Measurements from ENCODE around the gene NDN.
A peak's percentile ranks its signal among the peaks of the same experiment; 100 is the strongest.
"Not testable (repeated sequence)": the region's sequence is repeated elsewhere in the genome, so short reads cannot be mapped to it uniquely, and the experiment has no call there.

NDN gene, protein sequence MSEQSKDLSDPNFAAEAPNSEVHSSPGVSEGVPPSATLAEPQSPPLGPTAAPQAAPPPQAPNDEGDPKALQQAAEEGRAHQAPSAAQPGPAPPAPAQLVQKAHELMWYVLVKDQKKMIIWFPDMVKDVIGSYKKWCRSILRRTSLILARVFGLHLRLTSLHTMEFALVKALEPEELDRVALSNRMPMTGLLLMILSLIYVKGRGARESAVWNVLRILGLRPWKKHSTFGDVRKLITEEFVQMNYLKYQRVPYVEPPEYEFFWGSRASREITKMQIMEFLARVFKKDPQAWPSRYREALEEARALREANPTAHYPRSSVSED

DNA sequence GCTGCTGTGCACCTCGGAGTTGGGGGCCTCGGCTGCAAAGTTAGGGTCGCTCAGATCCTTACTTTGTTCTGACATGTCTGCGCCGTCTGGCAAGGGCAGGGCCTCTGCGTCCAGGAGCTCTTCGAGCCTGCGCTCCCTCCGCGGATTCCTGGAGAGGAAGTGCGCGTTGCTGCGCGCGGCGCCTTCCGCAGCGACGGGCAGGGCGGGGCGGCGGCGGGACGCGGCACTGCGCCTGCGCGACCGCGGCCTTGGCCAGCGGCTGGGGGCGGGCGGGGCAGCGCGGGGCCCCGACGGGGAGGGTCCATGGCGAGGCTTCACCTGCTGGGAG, at the start of gene NDN:
Gene NDN (minus strand): TSS at position 163 of the 328 bp plus-strand sequence. CDS start 88 bp downstream, at position 75.
- DNase-seq: peak; percentile 70

DNA sequence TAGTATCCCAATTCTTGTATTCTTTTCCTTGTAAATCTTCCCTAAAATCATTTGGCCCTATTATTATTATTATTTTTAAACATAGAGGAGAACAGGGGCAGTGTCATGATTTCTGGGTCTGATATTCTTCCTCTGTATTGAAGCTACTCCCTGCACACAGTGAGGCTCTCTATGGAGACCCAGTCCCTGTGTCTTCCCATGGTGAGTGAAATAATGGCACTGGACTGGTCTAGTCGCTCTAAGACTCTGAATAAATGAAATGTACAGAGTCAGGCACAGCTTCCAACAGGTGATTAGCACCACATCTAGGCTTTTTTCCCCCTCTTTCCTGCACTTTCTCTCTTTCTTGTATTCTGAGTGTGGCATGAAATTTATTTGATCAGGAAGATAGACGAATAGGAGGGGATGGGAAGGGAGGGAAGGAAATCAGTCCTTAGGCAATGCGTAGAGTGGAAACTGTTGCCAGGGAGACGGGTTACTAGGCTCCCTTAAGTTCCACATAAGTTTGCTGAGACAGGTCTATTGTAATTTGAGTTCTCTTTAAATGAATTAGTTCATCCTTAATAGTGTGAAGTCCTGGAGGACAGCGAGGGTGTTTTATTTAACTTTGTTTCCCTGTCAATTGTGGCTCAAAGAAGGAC, 49.0 kb upstream of the NDN start:
- DNase-seq: no peak

DNA sequence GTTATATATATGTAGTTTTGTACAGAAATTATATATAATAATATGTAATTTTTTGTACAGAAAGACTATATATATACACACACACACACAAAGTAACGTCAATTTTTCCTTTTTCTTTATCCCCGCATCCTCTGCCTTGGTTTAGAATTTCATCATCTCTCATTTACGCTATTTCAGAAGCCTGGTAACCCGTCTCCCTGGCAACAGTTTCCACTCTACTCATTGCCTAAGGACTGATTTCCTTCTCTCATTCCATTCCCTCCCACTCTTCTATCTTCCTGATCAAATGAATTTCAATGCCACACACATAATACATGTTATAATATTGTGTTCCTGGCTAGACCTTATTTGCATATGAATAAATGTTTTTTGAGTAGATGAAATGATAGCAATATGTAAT, 47.8 kb upstream of the NDN start:
- no peak for DNase-seq

DNA sequence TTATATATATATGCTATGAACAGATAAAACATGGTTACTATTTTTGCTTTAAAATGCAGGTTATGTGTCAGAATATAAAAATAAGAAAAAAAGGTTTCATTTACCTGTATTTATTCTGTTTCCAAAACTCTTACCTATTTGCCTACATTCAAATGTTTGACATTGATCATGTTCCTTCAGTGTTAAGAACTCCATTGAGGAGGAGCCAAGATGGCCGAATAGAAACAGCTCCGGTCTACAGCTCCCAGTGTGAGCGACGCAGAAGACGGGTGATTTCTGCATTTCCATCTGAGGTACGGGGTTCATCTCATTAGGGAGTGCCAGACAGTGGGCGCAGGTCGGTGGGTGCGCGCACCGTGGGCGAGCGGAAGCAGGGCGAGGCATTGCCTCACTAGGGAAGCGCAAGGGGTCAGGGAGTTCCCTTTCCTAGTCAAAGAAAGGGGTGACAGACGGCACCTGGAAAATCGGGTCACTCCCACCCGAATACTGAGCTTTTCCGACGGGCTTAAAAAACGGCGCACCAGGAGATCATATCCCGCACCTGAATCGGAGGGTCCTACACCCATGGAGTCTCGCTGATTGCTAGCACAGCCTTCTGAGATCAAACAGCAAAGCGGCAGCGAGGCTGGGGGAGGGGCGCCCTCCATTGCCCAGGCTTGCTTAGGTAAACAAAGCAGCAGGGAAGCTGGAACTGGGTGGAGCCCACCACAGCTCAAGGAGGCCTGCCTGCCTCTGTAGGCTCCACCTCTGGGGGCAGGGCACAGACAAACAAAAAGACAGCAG, 27.0 kb upstream of the NDN start:
- not testable (repeated sequence) for DNase-seq

DNA sequence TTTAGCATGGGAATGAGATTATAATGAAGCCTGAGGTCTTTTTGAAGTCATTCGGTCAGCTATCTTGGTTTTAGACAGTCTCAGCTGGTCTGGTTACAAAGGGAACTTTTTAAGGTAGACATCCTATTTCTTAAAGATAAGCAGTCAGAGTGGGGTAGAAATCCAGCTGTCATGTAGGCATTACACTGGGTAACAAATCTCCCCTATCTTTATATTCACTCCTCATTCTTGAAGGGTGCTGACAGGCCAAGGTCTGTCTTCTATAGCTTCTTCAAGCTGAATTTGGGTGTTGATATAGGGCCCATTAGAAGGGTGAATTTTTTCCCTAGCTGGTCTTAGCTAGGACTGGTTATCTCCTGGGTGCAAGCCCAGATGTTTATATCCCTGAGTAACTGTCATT, 21.2 kb upstream of the NDN start:
- no peak for DNase-seq

DNA sequence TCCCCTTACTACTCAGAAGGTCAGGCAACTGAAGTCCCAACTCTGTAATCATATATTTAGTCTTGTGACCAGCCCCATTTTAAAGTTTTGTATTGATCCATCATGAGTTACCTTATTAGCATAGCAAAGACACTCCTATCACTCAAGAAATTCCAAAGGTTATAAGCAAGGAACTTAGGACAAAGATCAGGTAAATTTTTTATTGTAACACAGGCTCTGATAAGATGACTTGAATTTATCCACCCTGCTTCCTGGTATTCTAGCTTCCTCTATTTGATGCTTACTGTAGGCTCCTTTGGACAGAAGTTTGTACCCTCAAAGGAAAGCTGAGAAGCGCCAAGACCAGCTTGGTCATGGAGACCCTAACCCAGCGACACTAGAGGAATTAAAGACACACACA, 8.2 kb upstream of the NDN start:
- DNase-seq: no peak

DNA sequence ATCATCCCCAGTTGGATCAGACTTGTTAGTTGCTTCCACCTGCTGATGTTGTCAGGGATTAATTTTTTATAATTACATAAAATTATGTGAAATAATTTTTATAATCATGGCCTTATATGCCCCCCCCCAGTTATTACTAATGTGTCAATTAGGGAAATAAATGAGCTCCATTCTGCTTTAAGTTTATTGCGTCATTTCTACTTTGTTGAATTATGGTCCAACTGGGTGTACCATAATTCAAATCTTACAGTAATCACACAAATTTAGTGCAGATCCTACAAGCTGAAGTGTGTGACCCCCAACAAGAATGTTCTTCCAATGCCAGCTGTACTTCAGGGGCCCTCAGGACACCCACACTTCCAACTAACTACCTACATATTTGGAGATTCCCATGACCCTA, 7.5 kb upstream of the NDN start:
- no peak for DNase-seq

DNA sequence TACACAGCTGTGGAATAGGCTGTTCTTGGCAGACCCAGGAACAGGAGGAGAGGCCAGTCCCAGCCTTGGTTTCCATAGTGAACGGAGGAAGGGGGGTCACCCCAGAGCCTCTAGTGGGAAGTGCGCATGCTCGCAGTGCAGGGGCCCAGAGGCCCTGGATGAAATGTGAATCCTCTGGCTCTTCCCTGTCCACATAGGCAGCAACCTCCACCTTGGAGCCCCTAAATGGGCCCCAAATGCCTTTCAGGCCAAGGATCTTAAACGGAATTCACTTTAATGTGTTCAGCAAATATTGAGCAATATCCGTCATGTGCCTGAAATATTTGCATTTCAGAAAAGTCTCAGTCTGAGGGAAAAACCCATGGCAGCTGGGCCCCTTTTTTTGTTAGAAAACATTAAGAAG, 3.3 kb upstream of the NDN start:
- peak; percentile 88 for DNase-seq

DNA sequence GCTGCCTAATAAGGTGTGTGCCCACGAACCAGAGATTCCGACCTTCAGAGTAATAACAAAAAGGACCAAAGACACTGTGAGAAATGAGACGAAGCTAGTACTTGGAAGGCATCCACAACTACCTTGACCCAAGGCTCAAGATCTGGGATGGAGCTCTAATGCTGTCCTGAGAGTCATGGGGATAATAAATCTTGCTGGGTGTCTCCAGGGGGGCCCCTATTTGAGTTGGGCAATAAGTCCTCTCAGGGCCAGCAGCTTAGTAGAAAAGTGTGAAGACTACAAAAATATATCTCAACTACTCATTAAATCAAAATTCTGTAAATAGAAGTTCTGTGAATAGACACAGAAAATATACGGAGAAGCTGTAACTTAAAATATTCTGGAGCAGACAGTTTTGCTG, 2.9 kb upstream of the NDN start:
- no peak for DNase-seq

DNA sequence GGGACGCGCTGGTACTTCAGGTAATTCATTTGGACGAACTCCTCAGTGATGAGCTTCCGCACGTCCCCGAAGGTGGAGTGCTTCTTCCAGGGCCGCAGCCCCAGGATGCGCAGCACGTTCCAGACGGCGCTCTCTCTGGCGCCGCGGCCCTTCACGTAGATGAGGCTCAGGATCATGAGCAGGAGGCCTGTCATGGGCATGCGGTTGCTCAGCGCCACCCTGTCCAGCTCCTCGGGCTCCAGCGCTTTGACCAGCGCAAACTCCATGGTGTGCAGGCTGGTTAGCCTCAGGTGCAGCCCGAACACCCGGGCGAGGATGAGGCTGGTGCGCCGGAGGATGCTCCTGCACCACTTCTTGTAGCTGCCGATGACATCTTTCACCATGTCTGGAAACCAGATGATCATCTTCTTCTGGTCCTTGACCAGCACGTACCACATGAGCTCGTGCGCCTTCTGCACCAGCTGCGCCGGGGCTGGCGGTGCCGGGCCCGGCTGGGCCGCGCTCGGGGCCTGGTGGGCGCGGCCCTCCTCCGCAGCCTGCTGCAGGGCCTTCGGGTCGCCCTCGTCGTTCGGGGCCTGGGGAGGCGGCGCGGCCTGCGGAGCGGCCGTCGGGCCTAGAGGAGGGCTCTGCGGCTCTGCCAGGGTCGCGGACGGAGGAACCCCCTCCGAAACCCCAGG, 501 bp downstream of the NDN start:
- no peak for DNase-seq

DNA sequence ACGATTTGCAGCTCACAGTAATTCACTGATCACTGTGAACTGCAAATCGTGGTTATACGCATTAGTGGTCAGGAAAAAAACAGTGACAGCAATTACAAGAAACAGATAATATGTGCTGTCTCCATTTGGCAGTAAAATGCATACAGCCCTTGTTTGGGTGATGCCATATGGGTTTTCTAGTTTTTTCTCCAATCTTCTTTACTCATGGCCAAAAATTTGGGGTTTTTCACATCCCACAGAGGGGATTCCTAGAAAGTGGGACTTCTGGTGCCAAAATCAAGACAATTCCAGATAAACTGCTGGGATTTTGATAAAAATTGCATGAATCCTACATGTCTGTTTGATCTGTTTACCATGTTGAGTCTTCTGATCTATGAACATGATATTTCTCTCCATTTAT, 15.6 kb downstream of the NDN start:
- no peak for DNase-seq

DNA sequence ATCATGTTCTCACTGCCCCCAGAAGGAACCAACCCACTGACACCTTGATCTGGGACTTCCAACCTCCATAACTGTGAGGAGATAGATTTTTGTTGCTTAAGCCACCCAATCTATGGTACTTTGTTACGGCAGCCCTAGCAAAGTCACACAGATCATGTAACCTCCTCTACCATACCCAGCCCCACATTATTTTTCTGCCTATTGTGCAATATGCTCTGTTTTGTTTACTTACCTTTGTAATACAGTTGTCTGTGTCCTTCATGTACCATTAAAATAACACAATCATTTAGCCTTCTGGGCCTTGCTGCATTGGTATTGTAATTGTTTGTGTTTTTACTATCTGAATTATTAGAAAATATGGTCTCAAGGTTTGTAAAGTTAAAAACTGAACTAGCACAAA, 16.1 kb downstream of the NDN start:
- no peak for DNase-seq

DNA sequence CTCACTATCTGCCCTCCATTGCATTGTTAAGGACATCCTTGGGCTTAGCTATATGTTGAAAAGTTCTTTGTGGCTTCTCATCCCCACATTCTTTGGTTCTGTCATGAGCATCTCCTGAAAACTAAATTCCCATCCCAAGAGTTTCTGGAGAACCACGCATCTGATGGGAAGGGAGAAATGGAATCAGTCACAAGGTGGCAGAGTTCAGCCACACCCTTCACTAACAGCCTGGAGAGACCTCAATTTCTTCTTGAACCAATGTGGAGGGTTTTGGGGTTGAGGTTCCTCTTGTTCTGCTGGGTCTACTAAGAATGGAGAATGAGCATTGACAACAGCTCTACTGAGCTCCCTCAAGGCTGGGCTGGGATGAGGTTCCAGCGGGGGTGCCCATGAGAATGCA, 23.9 kb downstream of the NDN start:
- DNase-seq: no peak

DNA sequence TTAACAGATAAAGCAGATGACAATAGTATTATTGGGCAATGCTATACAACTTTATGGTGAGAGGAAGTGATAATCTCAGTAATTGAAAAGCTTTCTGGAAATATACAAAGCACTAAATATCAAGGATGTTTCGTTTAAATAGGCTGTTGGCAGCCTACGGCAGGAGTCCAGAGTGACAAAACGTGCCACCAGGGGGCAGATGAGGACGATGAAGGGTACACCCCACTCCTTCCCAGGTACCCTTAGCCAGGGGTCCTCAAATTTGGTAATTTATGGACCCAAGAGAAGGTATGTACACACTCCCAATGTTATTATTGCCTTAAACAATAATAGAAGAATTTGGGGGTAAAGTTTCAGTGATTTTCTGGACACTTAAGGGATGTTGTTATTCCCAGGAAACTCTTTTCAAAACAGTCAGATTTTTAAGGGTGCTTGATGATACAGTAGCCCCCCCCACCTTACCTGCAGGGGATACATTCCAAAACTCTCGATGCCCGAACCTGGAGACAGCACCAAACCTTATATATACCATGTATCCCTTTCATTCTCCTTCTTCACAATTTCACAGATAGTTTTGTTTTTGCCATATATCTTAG, 38.1 kb downstream of the NDN start:
- peak; percentile 59 for DNase-seq

DNA sequence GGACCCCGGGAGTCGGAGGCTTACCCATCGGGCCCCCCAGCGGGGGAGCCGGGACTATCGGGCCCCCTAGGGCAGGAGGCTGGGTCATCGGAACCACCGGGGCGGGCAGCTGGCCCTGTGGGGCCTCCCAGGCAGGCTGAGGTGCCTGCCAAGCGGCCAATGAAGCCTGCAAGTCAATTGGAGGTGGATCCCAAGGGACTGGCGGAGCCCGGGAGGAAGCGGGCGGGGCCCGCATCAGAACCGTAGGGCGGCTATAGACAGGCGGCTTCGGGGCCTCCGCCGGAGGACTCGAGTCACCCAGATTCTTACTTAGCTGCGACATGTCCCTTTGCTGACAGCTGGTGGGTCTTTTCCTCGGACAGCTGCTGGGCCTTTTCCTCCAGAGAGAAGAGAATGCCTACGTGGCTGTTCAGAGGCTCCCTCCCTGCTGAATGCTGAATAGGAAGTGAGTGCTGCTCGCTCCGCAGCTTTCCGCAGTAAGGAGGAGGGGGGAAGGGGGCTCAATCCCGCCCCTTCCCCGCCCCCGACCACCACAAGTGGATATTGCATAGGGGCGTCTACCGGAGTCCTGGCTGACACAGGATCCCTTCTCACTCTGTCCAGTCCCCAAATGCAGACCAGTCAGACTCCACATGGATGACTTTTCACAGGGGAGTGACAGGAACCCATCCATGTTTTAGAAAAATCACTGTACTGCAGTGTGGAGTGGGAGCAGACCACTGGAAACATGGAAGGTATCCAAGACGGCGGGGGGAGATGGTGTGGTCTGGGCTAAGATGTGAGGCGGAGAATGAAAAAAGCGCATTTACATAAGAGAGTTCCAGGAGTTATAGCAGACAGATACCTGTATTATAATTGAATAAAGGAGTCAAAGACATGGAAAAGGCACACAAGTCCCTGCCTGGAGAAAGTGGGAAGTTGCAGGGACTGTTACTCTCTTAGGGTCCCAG, 39.4 kb downstream of the NDN start, which contains the start of gene MAGEL2:
Gene MAGEL2 (minus strand): TSS at position 447 of the 950 bp plus-strand sequence. CDS start 125 bp downstream, at position 322.
- peak; percentile 82 for DNase-seq

DNA sequence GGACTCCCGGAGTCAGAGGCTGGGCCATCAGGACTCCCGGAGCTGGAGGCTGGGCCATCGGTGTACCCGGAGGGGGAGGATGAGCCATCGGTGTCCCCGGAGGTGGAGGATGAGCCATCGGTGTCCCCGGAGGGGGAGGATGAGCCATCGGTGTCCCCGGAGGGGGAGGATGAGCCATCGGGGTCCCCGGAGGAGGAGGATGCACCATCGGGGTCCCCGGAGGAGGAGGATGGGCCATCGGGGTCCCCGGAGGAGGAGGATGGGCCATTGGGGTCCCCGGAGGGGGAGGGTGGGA, 40.2 kb downstream of the NDN start:
- no peak for DNase-seq

DNA sequence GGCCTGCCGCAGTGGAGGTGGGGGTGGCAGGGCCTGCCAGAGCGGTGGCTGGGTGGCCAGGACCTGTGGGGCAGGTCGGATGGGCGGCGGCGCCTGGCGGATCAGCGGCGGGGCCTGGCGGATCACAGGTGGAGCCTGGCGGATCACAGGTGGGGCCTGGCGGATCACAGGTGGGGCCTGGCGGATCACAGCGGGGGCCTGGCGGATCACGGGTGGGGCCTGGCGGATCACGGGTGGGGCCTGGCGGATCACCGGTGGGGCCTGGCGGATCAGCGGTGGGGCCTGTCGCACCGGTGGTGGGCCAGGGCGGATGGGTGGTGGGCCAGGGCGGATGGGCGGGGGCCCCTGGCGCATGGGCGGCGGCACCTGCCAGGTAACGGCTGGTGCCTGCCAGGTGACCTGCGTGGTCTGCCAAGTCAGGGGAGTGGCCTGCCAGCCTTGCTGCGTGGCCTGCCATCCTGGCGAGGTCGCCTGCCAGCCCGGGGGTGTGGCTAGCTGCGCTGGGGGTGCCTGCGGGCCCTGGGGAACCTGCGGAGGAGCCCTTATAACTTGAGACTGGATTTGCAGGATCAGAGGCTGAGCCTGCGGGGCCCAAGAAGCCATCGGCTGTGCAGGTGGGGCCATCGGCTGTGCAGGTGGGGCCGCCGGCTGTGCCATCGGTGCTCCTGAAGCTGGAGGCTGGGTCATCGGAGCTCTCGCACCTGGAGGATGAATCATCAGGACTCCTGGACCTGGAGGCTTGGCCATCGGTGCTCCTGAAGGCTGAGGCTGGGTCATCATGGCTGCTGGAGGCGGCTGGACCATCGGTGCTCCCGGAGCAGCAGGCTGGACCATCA, 40.7 kb downstream of the NDN start:
- DNase-seq: no peak

DNA sequence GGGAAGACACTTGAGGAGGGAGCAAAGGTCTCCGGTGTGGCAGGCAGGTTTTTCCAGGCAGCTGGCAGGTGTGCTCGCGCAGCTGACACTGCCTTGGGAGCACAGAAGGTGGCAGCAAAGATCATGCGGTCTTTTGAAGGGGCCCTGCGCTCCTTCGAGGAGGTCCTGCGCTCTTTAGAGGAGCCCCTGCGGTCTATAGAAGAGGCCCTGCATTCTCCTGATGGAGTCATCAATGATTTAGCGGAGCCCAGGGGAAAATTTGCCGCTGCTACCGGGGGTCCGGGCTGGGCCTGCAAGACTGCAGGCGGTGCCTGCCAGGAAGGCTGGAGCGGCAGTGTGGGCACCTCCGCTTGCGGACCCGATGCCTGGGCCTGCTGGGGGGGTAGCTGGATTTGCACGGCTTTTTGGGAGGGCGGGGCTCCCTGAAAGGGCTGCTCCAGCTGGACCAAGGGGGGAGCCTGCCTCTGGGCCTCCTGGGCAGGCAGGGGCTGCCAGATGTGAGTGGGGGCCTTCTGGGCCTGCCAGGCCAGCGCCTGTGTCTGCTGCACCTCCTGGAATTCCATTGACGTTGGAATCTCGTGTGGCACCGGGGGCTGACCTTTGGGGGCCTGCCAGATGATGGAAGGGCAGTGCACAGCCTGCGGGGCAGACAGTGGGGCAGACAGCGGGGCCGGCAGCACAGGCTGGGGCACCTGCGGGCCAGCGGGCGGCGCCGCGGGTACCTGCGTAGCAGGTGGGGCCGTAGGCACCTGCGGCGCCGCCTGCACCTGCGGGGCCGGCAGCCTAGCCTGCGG, 41.5 kb downstream of the NDN start:
- DNase-seq: peak; percentile 47

DNA sequence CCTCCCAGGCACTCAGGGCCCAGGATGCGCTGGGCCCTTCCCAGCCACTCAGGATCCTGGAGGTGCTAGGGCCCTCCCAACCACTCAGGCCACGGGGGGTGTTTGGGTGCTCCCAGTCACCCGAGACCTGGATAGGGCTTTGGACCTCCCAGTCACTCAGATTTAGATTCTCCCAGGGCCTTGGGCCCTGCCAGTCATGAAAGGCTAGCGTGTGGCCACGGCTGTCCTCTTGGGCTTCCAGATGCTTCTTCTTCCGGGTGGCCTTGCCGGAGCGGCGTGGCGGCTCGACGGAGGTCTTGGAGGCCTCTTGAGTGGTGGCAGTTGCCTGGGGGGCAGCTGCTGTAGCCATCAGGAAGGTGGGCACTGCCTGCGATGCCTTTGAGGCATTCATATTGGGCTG, 42.3 kb downstream of the NDN start:
- DNase-seq: no peak

DNA sequence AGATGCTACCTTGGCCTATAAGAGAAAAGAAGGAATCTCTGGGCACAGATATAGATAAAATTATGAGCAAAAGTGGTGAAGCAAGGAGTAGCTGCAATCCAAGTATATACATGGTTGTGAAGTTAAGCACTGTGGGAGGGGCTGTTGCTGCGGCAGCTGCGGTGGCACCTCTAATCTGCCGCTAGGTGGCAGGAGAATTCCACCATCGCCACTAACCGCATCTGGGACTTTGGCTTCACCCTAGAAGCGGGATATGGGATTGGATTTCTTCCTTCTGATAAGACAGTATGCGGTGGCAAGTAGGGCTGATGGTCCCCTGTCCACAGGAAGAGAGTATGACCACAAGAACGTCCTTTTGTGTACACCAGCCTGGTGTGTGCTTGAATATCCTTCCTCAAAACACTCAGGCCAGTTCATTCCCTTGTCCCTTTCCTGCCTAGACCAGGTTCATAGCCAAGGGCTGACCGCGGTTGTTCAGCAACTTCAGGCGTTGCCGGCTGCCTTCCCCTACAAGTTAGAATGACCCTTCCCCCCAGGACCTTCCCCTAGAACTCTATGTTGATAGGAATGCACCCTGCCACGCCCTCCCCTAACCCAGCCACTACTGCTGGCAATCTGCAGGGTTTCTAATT, 44.6 kb downstream of the NDN start:
- DNase-seq: peak; percentile 77
